HG03045 (cell line): ENCODE results near the gene PRDM1.
"Not testable (repeated sequence)": the region's sequence is repeated elsewhere in the genome, so short reads cannot be mapped to it uniquely, and the experiment has no call there.

Source experiments
- ATAC-seq: cut with Tn5 transposase; IDR thresholded peaks from one replicate; pipeline ENCODE4 v1.9.1; 2021; ENCODE audit warnings: mild to moderate bottlenecking, moderate library complexity; ENCODE audit not compliant: unreplicated experiment

The PRDM1 gene

GRCh38 chr6:106134906-106135634 lies 48.9 kb downstream of the PRDM1 start:
- no peak for ATAC-seq

- no peak for ATAC-seq
Measured at GRCh38 chr6:106135911-106136571, 49.9 kb downstream of the PRDM1 start.

DNA sequence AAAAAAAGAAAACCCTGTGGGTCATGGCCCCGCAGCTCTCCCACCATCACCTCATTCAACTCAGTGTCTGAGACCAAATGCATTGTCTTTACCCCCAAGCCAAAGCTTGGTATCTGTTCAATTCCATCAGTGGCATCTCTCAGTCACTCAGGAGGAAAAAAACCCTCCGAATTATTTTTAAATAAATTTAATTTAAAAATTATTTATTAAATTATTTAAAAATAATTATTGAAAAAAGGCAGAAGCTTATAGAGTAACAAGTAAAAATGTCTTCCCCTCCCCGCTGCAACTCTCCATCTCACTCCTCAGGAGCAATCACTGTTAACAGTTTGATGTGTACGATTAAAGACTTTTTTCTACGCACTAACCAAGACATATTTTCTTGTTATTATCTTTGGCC lies 50.7 kb downstream of the PRDM1 start:
- no peak for ATAC-seq

DNA sequence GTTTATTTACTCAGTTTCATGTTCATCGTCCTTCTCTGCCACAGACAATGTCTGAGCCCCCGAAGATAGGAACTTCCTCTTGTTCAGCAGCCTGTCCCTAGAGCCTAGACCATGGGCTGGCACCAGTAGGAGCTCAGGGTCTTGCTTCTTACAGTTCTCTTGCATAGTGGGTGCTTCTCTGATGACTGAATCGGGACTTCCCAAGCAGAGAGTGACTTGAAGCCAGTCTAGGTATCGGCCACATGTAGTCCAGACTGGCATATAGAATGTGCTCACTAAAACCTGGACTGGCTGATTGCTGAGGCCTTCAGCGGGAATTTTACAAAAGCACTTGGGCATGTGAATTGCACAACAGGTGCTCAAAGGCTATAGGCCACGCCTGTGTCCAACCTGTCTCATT lies 52.0 kb downstream of the PRDM1 start:
- no peak for ATAC-seq

DNA sequence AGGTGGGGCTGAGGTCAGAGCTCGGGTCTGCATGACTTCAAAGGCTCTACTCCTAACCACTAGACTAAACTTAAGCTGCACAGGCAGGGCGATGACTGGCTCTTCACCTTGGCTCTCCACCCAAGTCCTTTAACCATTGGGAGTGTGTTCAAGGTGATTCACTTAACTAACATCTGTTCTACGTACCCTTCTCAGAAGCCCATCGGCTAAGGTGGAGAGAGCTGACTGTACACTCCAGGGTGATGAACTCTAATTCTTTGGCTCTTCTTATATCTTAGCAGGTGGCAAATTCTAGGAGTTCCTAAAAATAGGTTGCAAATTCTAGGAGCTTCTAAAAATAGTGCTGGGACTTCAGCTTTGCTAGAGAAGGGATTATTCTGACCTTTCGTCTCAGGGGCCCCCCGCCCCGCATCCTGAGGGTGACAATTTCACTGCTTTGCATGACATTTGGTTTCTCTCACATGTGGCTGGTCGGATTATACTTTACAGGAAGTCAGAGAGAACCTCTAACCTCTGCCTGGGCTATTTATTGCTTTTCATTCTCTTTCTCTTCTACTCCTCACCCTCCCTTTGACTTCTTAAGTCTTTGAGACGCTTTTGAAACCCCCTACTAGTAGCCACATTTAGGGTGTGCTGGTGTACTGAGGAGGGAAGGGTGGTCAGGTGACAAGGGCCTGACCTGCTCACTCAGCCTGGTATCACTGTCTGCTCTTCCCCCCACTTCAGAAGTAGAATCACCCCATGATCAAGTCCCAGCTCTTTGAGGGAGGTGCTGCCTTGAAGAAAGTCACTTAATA lies 55.5 kb downstream of the PRDM1 start:
- peak; percentile 78 for ATAC-seq

- no peak for ATAC-seq
Measured at GRCh38 chr6:106142876-106143431, 56.8 kb downstream of the PRDM1 start.

GRCh38 chr6:106143665-106144064 lies 57.5 kb downstream of the PRDM1 start:
- no peak for ATAC-seq

DNA sequence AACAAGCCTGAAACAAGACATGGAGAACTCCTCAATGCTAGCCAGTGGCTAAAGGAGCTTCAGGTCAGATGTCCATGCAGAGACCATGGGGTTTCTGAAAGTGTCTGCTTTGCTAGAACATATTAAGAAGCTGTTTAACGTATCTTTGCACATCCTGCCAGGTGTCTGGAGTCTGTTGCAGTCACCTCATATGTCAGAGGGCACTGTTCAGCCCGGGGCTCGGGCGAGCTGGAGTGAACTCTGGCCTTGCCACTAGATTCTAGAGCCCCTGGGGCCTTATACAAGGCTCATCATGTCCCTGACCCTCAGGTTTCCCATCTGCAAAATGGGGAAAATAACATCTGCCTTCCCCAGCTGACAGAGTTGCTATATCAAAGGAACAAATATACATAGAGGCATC lies 59.0 kb downstream of the PRDM1 start:
- no peak for ATAC-seq

- peak; percentile 37 for ATAC-seq
Measured at GRCh38 chr6:106145741-106146227, 59.6 kb downstream of the PRDM1 start.

- ATAC-seq, result no peak
Measured at GRCh38 chr6:106146852-106147351, 60.8 kb downstream of the PRDM1 start.

- no peak for ATAC-seq
Measured at GRCh38 chr6:106147476-106147875, 61.3 kb downstream of the PRDM1 start.

DNA sequence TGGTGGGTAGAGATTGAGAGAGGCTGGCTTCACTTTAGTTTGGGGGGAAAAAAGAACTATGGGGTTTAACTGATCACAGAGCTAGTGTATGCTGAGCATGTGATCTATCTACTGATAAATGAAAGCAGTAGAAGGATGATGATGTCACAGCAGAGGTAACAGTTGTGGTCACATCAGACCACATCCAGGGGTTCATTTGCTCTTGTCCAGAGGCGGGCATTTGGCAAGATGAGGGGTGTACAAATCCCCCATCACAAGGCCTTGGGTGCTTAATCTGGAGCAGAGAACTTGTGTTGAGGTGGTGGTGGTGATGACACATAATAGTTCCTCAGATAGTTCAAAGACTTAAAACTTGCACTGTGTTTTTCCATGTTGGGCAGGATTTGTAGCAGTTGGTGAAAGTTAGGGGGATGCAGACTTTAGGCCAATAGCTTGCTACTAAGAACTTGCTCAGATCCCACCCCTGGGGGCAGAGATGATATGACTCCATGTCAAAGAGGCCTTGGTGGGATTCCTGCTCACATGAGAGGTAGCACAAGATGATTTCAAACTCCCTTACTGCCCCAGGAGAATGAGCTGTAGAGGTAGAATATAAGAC lies 63.4 kb downstream of the PRDM1 start:
- no peak for ATAC-seq

DNA sequence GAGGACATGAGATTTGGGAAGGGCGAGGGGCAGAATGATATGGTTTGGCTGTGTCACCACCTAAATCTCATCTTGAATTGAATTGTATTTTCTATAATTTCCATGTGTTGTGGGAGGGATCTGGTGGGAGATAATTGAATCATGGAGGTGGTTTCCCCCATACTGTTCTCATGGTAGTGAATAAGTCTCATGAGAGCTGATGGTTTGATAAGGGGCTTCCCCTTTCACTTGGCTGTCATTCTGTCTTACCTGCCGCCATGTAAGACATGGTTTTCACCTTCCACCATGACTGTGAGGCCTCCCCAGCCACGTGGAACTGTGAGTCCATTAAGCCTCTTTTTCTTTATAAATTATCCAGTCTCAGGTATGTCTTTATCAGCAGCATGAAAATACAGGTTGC lies 66.3 kb downstream of the PRDM1 start:
- not testable (repeated sequence) for ATAC-seq

DNA sequence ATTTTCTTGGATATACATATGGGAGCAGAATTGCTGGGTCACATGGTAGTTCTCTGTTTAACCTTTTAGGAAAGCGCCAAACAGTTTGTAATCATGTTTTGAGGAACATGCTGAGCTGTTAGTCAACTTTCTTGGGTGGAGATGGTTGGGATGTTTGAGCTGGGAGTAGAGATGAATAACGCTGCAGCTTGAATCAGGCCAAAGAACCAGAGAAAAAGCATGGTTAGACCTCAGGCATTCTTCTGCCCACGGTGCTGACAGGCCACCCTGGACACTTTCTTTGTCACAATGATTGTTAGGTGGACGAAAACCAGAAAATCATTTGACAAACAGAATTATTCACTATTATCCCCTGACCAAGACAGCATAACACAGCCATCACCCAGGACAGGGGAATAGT lies 66.8 kb downstream of the PRDM1 start:
- no peak for ATAC-seq

DNA sequence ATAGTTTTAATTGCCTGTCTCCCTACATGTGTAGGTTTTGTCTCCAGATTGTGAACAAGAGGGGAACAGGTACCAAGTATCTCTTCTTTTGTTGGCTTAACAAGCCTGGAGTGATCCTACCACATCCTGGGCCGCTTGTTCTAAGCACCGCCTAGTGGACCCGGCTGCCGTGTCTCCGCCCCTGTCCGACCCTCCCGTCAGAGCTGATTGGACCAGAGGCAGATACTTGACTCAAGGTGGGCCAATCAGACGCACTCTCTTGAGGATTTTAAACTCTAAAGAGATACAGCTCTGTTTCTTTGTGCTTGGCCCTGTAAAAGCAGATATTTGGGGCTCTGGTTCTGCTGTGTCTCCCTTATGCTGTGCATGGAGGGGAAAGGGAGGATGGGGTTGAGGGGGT lies 68.2 kb downstream of the PRDM1 start:
- ATAC-seq, result no peak

- no peak for ATAC-seq
Measured at GRCh38 chr6:106155219-106155830, 69.2 kb downstream of the PRDM1 start.

GRCh38 chr6:106156413-106156812 lies 70.3 kb downstream of the PRDM1 start:
- no peak for ATAC-seq

DNA sequence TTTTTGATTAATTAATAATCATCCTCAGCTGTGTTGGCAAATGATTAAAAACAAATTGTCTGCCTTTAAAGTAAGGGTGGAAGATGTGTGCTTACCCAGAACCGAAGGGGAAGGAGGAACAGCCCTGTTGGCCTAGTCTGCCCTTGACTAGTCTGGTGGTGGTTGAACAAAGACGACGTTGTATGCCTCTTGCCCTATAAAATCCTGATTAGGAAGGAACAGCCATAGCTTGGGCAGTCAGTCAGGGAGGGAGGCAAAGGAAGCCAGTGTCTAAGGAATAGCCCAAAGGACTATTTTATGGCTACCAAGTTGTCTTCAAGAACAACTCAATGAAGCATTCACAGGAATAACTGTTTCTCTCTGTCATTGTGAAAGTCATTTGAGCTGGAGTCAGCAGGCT lies 70.7 kb downstream of the PRDM1 start:
- no peak for ATAC-seq

GRCh38 chr6:106158816-106159215 lies 72.7 kb downstream of the PRDM1 start:
- ATAC-seq, result no peak
